Measurements from ENCODE around the gene ARL4C.

GRCh38 chr2:234457421-234457820 is 39.5 kb downstream of the ARL4C start:
- TF ChIP-seq, protein P1, sequence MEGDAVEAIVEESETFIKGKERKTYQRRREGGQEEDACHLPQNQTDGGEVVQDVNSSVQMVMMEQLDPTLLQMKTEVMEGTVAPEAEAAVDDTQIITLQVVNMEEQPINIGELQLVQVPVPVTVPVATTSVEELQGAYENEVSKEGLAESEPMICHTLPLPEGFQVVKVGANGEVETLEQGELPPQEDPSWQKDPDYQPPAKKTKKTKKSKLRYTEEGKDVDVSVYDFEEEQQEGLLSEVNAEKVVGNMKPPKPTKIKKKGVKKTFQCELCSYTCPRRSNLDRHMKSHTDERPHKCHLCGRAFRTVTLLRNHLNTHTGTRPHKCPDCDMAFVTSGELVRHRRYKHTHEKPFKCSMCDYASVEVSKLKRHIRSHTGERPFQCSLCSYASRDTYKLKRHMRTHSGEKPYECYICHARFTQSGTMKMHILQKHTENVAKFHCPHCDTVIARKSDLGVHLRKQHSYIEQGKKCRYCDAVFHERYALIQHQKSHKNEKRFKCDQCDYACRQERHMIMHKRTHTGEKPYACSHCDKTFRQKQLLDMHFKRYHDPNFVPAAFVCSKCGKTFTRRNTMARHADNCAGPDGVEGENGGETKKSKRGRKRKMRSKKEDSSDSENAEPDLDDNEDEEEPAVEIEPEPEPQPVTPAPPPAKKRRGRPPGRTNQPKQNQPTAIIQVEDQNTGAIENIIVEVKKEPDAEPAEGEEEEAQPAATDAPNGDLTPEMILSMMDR (conservative IDR thresholded peaks at IDR 0.05; ENCODE audit: low read length): no peak
- TF ChIP-seq EZH2phosphoT487 (IDR thresholded peaks at IDR 0.05; ENCODE audit: borderline replicate concordance): no peak
